ENCODE results near the gene DOCK8. TPM values are rescaled to one million over a fixed set of nuclear protein-coding genes. Genes with fewer than 3 reads are reported as not detected.
"Not testable (repeated sequence)": the region's sequence is repeated elsewhere in the genome, so short reads cannot be mapped to it uniquely, and the experiment has no call there.

The DOCK8 gene
- total RNA-seq, 1 experiment from 2014 or later = 0.15 TPM

GRCh38 chr9:224582-225520, 10.2 kb downstream of the DOCK8 start:
- peak; percentile 15 for DNase-seq (ENCODE audit: low spot score)

GRCh38 chr9:227860-228259, 13.2 kb downstream of the DOCK8 start:
- DNase-seq (ENCODE audit: low spot score) = no peak

GRCh38 chr9:228929-229695, 14.4 kb downstream of the DOCK8 start:
- no peak for DNase-seq (ENCODE audit: low spot score)

GRCh38 chr9:231625-232024, 17.0 kb downstream of the DOCK8 start:
- not testable (repeated sequence) for DNase-seq (ENCODE audit: low spot score)

- DNase-seq (ENCODE audit: low spot score) = not testable (repeated sequence)
Measured at GRCh38 chr9:233708-234107, 19.0 kb downstream of the DOCK8 start.

GRCh38 chr9:237141-237857, 22.6 kb downstream of the DOCK8 start:
- DNase-seq (ENCODE audit: low spot score) = no peak

- DNase-seq (ENCODE audit: low spot score) = no peak
Measured at GRCh38 chr9:237858-238345, 23.2 kb downstream of the DOCK8 start.

- no peak for DNase-seq (ENCODE audit: low spot score)
Measured at GRCh38 chr9:242461-243080, 27.9 kb downstream of the DOCK8 start.

GRCh38 chr9:248278-248961, 33.8 kb downstream of the DOCK8 start:
- DNase-seq (ENCODE audit: low spot score) = no peak

- DNase-seq (ENCODE audit: low spot score) = peak; percentile 14
Measured at GRCh38 chr9:249025-249424, 34.4 kb downstream of the DOCK8 start.

- no peak for DNase-seq (ENCODE audit: low spot score)
Measured at GRCh38 chr9:250039-250438, 35.4 kb downstream of the DOCK8 start.

GRCh38 chr9:250625-251024, 36.0 kb downstream of the DOCK8 start:
- DNase-seq (ENCODE audit: low spot score) = no peak

GRCh38 chr9:251398-251797, 36.7 kb downstream of the DOCK8 start:
- no peak for DNase-seq (ENCODE audit: low spot score)

GRCh38 chr9:253539-253938, 38.9 kb downstream of the DOCK8 start:
- no peak for DNase-seq (ENCODE audit: low spot score)

- DNase-seq (ENCODE audit: low spot score) = no peak
Measured at GRCh38 chr9:254516-254915, 39.9 kb downstream of the DOCK8 start.

GRCh38 chr9:257957-258356, 43.3 kb downstream of the DOCK8 start:
- no peak for DNase-seq (ENCODE audit: low spot score)

- no peak for DNase-seq (ENCODE audit: low spot score)
Measured at GRCh38 chr9:259405-260404, 45.0 kb downstream of the DOCK8 start.

GRCh38 chr9:264231-264630, 49.6 kb downstream of the DOCK8 start:
- no peak for DNase-seq (ENCODE audit: low spot score)

- DNase-seq (ENCODE audit: low spot score) = no peak
Measured at GRCh38 chr9:265209-265870, 50.7 kb downstream of the DOCK8 start.
